ENCODE data around the gene CAMK1D.

DNA sequence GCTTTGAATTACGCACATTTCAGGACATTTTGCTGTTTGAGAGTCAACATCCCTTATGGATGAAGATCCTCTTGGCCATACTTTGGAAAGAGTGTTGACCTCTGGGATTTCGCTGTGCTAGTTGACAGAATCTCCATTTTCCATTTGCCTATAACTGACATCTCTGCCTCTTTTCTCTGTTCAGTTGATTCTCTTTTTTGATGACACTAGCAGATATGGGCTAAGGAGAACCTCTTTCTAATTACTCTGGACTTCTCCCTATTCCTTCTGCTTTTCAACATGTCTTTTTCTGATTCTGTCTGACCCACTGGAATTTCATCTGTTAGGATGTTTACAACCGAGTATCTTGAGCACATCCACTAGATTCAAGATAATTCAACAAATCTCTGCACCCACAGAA is 311.5 kb downstream of the CAMK1D start:
- TF ChIP-seq, protein P1, sequence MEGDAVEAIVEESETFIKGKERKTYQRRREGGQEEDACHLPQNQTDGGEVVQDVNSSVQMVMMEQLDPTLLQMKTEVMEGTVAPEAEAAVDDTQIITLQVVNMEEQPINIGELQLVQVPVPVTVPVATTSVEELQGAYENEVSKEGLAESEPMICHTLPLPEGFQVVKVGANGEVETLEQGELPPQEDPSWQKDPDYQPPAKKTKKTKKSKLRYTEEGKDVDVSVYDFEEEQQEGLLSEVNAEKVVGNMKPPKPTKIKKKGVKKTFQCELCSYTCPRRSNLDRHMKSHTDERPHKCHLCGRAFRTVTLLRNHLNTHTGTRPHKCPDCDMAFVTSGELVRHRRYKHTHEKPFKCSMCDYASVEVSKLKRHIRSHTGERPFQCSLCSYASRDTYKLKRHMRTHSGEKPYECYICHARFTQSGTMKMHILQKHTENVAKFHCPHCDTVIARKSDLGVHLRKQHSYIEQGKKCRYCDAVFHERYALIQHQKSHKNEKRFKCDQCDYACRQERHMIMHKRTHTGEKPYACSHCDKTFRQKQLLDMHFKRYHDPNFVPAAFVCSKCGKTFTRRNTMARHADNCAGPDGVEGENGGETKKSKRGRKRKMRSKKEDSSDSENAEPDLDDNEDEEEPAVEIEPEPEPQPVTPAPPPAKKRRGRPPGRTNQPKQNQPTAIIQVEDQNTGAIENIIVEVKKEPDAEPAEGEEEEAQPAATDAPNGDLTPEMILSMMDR (IDR thresholded peaks at IDR 0.05): no peak
- no peak for TF ChIP-seq MYBL2 (CRISPR knock-in tag; IDR thresholded peaks at IDR 0.05)
- TF ChIP-seq ZNF416 (CRISPR knock-in tag; IDR thresholded peaks at IDR 0.05): no peak
- no peak for TF ChIP-seq ELF4 (CRISPR knock-in tag; IDR thresholded peaks at IDR 0.05; ENCODE audit: low read depth)
- TF ChIP-seq, protein P2, sequence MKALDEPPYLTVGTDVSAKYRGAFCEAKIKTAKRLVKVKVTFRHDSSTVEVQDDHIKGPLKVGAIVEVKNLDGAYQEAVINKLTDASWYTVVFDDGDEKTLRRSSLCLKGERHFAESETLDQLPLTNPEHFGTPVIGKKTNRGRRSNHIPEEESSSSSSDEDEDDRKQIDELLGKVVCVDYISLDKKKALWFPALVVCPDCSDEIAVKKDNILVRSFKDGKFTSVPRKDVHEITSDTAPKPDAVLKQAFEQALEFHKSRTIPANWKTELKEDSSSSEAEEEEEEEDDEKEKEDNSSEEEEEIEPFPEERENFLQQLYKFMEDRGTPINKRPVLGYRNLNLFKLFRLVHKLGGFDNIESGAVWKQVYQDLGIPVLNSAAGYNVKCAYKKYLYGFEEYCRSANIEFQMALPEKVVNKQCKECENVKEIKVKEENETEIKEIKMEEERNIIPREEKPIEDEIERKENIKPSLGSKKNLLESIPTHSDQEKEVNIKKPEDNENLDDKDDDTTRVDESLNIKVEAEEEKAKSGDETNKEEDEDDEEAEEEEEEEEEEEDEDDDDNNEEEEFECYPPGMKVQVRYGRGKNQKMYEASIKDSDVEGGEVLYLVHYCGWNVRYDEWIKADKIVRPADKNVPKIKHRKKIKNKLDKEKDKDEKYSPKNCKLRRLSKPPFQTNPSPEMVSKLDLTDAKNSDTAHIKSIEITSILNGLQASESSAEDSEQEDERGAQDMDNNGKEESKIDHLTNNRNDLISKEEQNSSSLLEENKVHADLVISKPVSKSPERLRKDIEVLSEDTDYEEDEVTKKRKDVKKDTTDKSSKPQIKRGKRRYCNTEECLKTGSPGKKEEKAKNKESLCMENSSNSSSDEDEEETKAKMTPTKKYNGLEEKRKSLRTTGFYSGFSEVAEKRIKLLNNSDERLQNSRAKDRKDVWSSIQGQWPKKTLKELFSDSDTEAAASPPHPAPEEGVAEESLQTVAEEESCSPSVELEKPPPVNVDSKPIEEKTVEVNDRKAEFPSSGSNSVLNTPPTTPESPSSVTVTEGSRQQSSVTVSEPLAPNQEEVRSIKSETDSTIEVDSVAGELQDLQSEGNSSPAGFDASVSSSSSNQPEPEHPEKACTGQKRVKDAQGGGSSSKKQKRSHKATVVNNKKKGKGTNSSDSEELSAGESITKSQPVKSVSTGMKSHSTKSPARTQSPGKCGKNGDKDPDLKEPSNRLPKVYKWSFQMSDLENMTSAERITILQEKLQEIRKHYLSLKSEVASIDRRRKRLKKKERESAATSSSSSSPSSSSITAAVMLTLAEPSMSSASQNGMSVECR (CRISPR knock-in tag; IDR thresholded peaks at IDR 0.05; ENCODE audit: borderline replicate concordance): no peak
- no peak for TF ChIP-seq TCF7 (CRISPR knock-in tag; IDR thresholded peaks at IDR 0.05; ENCODE audit: low read depth)
- TF ChIP-seq, protein P3, sequence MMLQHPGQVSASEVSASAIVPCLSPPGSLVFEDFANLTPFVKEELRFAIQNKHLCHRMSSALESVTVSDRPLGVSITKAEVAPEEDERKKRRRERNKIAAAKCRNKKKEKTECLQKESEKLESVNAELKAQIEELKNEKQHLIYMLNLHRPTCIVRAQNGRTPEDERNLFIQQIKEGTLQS (CRISPR knock-in tag; conservative IDR thresholded peaks at IDR 0.05): no peak
- TF ChIP-seq, protein P4, sequence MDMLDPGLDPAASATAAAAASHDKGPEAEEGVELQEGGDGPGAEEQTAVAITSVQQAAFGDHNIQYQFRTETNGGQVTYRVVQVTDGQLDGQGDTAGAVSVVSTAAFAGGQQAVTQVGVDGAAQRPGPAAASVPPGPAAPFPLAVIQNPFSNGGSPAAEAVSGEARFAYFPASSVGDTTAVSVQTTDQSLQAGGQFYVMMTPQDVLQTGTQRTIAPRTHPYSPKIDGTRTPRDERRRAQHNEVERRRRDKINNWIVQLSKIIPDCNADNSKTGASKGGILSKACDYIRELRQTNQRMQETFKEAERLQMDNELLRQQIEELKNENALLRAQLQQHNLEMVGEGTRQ (CRISPR knock-in tag; IDR thresholded peaks at IDR 0.05): no peak

Measured in WTC11 (cell line).